C1 segment of cervical spinal cord (tissue), 14 donors: ENCODE measurements around the gene SLC4A11.
"Not testable (repeated sequence)": the region's sequence is repeated elsewhere in the genome, so short reads cannot be mapped to it uniquely, and the experiment has no call there.

Experiments used
- DNase-seq, 14 donors: peaks; one replicate each; lab custom pipeline; 2025; lab: John Stamatoyannopoulos, UW

SLC4A11 gene

DNA sequence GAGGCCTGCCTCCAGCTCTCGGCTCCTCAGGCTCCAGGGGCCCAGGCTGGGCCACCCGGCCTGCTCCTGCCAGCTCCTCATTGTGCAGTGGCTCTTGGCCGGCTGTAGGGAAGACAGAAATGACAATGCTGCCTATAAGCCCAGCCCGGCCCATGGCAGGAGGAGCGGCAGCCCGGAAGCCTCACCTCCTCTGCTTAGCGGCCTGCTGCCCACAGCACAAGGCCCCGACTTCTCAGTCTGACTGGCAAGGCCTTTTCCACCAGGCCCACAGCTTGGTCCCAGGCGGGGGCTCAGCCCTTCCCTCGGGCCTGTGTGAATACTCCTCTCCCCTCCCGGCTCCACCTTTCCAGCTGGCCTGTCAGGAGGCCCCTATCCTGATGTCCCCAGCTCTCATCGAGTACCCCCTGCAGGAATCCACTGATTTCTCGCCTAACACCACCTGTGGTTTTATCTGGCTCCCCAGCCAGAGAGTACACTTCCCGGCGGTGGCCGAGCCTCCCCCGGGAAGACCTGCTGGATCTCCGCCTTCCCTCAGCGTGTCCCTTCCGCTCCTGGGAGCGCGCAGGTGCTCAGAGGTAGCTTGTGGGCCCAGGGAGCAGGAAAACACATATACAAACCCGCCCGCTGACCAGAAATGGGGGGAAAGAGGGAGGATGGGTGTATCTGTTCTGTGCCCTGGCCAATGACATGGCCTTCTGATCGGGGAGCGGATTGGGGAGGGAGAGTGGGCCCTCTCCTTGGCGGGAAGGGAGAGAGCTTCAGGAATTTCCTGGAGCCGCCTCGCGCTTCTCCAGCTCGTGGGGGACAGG, 35.5 kb downstream of the SLC4A11 start:
- peak in 5 of 14 donors; percentile 37 to 70 (median 52) for DNase-seq

DNA sequence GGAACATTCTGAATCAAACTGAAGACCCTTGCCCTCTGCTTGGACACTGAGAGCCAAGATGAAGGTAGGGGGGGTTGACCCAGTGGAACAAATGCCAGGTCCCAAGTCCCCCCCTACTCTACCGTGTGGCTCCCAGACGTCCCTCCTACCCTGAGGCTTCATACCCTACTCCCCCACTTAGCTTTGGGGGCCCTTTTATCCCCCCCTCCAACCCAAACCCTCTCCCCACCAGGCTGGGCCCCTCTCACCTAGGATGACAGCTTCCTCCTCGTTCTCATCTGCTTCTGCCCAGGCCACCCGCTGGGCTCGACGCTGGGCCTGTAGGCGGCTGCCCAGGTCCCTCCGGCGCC, 36.0 kb downstream of the SLC4A11 start:
- no peak for DNase-seq

DNA sequence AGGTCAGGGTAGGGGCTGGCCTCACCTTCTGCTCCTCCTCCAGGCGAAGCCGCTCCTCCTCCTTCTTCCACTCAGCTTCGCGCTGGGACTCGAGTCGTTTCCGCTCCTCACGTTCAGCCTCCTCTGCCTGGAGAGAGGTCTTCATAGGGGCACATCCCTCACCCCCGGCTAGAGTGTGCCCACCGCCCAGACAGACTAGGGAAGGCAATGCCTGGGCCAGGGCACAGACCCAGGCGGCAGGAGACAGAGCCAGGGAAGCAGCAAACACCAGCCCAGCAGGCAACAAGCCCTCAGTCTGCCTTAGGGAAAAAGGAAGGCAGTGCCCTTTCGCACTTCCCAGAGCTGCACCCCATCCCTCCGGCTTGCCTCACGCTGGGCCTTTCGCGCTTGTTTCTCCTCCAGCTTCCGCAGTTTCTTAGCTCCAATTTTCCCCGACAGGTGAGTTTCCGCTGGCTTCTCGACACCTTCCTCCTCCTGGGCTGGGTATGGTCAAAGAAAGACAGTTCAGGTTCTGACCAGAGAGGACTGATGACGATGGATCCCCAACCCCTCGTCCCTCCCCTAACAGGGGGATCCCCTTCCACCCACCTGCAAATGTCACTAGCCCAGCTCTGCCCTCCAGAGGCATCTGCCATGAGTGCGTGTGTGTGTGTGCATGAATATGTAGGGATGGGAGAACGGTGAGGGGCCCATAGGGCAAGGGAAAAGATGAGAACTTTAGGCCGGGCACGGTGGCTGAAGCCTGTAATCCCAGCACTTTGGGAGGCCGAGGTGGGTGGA, 38.8 kb downstream of the SLC4A11 start:
- no peak for DNase-seq

DNA sequence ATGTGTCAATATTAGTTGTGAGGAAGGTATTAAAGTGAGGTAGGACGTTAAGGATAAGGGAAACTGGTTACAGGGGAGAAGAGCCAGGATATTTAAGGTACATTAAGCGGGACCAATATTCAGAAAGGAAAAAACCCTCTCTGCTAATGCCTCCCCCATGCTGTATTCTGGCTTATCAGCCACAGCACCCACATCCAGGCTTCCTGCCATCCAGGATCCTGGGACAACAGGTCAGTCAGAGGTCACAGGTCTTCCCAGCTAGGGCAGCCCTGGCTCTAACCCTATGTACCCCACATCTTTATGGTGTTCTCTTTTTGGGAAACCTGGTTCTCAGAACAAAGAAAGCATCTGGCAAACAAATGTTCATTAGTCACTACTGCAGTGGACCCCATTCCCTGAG, 39.8 kb downstream of the SLC4A11 start:
- DNase-seq: no peak

DNA sequence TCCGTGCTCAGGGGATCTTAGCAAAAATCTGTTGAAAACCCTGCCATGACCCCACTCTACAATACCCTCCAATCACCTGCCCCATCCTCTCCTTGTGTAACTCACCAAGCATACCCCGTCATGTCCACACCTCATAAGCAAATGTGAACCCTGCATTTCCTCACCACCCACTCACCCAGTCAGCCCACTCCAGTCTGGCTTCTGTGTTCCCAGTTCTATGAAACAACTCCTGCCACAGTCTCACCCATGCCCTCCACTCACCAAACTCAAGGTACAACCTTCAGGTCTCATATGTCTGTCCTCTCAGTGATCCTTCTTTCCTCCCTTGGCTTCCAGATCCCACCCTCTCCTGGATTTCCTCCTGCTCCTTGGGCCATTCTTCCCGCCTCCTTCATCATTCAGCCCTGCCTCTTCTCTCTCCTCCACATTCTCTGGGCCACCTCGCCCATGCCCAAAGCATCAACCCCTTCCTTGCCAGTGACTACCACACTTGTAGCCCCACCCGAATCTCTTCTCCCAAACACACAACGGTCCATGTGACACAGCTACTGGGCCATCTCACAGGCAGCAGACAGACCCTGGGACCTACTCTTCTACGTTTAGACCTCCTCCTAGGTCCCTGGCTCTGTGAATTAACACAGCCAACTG, 43.3 kb downstream of the SLC4A11 start:
- DNase-seq: no peak

DNA sequence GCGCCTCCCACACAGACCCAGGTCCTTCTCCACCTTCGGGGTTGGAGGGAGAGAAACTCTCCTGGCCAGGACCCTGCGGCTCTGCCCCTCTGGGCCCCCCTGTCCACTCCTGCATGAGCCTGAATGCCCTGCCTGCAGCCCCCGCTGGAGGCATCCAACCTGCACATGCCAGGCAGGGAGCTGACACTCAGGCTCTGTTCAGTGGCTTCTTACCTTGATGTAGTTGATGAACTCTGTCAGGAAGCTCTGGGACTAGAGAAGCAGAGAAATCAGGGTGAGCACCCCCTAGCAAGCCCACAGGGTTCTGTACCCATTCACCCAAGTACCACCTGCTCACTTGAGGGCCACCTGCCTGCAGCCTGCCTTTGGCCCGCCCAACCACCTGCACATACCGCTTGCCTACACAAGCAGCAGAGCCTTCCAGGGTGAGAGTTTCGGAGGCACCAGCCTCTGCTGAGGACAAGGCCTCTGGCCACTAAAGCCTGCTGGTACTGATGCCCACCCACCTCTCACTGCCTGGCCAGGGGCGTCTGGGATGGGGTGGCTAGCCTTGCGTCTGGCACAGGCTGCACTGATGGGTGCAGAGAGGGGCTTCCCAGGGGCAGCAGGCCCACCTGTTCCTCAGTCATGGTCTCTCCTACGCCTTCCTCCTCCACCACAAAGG, 44.2 kb downstream of the SLC4A11 start:
- no peak for DNase-seq

DNA sequence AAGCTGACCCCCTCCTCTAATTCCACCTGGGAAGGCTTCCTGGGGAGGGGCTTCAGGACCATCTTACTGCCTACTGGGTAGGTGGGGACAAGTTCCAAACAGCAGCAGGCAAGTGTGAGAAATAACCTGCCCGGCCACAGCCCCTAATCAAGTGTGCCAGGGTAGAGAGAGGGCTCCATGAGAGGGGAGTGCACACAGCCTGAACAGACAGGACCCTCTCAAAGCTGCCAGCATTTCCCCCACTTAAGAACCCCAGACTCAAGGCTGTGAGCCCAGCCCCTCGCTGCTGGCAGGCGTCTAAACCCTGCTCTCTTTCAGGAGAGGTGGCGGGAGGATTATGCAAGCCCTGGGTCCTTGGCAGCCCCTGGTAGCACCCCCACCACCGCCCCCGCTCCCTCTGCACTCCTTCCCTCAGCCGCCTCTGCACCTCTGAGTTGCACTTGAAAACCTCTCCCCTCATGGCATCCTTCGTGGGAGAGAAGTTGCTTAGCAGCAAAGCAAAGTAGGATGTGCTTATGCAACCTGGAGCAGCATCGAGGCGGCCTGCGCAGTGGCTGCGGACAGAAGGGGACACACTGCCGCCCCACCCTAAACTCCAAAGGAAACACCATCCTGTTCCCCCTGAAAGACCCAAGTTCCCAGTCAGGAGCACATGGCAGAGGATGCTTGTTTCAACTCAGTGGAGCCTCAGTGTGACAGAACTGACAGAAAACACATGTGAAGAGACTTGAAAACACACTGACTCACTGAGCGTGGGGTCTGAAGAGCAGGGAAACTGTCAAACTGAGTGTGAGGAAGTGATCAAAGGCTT, 45.0 kb downstream of the SLC4A11 start:
- DNase-seq: no peak

DNA sequence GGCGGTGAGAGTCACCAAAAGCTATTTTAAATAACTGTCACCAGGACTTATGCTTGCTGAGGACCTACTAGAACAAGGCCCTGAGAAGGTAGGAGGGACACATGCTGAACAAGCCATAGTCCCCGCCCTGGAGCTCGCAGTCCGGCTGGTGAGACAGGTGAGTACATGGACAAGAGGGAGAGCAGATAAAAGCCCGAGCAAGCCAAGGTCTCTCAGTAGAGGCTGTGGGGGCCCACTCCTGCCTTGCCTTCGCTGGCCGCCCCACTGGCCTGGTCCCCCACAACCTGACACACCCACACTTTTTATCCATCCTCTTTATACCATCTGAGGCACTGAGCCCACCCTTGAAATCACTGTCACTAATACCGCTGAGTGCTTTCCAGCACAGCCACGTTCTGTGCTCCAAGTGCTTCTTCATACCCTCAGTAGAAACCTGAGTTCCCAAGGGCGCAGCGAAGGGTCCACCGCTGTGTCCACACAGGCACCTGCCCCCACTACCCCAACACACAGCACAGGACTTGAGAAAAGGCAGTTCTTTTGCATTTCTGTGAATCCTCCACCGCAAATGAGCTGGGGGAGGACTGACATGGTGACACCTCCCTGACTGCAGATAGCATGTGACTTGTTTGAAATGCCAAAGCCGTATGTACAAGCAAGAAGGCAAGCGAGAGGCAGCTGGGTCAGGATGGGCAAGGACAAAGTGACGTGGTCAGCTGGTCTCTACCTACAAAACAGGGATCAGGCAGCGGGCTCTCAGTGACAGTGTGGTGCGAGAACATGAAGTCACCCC, 46.6 kb downstream of the SLC4A11 start:
- no peak for DNase-seq

DNA sequence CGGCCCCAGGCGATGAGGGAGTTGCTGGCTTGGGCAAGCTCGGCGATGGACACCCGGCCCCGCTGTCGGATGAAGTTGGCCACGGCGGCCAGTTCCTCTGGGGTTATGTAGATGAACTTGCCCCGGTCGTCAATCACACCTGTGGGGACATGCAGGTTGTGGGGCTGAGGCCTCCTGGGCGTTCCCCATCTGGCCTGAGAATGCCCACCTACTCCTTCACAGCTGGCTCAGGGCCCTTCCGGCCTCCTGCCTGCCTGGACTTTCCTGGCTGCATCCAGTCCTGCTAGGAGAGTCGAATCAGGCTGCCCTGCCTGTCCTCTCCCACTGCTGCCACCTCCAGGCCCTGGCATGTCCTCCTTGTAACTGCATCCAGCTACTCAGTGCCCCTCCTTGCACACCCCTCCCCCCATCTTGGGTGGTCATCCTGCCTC, 48.3 kb downstream of the SLC4A11 start:
- DNase-seq: peak in 1 of 14 donors; percentile 4

DNA sequence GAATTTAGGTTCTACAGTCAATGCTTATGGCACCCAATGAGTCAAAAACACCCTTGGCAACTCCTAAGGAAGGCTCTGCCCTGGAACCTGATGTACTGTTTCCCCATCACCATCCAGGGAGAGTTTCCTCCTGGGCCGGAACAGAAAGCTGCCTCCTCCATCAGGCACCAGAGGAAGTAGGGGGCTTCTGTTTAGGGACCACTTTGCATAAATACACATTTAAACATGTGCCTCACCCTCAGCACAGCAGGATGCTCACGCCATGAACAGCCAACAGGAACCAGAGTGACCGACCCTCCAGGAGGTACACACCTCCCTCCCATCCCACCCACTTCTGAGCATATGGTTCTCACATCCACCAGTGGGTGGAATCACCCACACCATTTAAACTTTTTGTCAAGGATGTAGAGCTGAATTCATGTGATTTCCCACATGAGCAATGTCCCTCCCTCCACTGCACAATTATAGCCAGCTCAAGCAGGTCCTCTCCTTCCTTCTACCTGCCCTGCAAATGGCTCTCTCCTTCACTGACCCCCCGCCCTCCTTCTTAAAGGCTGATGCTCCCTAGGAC, 49.3 kb downstream of the SLC4A11 start:
- no peak for DNase-seq

DNA sequence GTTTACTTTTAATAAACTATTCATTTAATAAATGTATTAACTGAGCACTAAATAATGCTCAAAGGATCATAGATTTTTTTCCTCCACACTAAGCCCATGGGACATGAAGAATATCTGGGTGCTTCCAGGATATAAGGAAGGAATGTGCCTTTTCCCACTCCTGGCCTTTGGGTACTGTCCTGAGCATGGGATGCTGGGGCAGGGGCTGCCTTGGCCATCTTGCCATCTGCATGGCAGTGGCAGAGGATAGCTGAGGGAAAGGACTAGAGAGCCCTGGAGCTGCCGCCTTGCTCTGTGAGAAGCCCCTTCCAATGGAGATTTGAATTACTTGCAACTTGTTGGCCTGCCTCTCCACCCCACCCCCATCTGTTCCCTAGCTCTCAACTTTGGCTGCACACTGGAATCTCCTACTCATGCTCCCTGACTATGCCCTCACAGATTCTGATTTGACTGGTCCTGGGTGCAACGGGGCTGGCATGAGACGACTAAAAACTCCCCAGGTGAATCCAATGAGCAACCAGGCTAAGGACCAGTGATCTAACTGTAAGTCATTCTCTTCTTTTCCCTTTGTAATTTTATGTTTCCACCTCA, 50.1 kb downstream of the SLC4A11 start:
- no peak for DNase-seq

DNA sequence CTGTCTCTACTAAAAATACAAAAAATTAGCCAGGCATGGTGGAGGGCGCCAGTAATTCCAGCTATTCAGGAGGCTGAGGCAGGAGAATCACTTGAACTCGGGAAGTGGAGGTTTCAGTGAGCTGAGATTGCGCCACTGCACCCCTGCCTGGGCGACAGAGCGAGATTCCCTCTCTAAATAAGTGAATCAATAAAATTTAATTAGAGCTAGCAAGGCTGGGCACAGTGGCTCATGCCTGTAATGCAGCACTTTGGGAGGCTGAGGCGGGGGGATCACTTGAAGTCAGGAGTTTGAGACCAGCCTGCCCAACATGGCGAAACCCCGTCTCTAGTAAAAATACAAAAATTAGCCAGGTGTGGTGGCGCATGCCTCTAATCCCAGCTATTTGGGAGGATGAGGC, 51.1 kb downstream of the SLC4A11 start:
- DNase-seq: not testable (repeated sequence)

DNA sequence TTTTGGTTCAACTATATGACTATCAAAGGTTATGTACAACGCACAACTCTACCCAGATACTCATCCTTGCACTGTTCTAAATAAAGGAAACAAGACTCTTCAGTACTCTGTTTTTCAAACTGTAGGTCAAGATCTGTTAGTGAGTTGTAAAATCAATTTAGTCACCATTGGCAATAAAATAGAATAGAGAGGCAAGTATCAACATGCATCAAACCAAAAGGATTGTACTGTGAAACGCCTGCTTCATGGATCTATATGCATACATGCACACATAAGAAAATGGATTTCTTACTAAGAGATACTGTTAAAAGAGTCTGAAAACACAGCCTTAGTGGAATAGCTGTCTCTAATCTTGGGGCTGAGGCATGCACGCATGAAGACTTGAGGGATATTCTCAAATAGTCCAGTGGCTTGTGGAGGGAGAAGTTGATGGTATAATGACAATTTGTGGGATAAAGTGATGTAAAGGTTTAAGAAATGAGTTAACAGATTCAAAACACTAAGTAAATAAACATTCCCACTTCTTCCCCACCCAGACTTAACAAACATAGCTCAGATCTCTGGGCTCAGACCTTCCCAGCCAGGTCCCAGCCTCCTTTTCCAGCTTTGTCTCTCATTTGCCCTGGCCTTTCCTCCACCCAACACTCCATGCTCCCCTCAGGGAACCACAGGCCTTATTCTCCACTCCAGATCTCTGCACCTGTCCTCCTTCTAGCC, 54.9 kb downstream of the SLC4A11 start:
- no peak for DNase-seq

DNA sequence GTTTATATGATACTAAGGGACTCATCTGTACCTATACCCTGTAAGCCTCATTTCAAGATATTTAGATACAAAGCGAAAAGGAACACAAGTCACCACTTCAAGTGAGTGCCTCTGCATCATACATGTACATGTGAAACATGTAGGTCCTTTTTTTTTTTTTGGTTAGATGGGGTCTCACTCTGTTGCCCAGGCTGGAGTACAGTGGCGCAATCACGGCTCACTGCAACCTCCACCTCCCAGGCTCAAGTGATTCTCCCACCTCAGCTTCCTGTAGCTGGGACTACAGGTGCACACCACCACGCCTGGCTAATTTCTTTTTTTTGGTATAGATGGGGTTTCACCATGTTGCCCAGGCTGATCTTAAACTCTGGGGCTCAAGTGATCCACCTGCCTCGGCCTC, 56.6 kb downstream of the SLC4A11 start:
- DNase-seq: not testable (repeated sequence)

DNA sequence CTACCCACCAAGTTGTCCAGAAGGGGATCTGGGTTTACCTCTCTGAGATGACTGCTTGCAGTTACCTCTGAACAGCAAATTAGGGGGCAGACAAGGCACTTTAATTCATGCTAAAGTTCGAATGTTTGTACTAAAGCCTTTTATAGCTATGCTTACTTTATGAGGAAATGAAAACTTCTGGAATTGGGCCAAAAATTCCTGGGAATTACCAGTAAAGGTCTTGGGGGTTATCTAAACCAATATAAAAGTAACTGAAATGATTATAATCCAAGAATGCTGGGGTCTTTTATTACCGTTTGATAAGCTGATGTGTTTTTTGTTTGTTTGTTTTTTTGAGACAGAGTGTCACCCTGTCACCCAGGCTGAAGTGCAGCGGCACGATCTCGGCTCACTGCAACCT, 57.7 kb downstream of the SLC4A11 start:
- DNase-seq: no peak

DNA sequence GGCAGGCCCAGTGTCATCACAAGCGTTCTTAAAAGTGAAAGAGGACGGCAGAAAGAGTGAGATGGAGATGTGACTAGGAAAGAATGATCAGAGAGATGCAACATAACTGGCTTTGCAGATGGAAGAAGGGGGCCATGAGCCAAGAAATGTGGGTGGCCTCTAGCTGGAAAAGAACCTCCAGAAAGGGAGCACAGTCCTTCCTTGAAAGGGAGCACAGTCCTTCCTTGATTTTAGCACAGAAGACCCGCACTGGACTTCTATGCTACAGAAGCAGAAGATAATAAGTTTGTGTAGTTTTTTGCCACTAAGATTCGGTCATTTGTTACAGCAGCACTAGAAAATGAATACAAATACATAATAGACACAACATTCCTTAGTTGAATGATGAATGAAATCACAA, 58.7 kb downstream of the SLC4A11 start:
- DNase-seq: no peak

DNA sequence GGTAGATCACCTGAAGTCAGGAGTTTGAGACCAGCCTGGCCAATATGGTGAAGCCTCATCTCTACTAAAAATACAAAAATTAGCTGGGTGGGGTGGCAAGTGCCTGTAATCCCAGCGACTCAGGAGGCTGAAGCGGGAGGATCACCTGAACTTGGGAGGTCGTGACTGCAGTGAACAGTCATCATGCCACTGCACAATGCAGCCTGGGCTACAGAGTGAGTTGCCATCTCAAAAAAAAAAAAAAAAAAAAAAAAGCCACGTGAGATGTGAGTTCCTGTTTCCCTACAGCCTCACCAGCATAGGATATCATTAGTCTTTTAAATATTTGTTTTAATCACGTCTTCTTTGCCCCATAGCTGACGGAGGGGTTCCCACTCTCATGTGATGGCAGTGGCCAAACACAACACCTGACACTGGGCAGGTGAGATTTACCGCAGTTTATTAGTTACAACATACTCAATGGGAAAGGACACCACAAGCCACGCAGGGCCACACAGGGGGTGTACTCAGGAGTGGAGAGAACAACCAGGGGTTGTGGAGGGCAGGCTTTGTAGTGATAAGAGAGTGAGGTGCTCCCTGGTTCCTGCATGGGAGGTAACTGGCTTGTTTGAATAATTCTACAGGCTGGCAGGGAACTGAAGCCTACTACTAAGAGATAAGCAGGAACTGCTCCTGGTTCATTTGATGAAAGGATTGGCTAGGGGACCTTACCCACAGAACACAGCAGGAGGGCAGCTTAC, 61.1 kb downstream of the SLC4A11 start:
- DNase-seq: no peak
